GM12878 (cell line): ENCODE results near the gene CCNL1. TPM values are rescaled to one million over a fixed set of nuclear protein-coding genes. Genes with fewer than 3 reads are reported as not detected.

ENCODE experiments used
- ATAC-seq: fragments of 200-7000 bp; cut with Tn5 transposase; 3 replicates; pipeline ENCODE4 v1.9.1; 2020; ENCODE audit warnings: mild to moderate bottlenecking, moderate library complexity
- BruUV-seq: library from RNA; stranded (reverse); fragments of 400-500 nt; replicated peaks from 2 replicates; lab custom pipeline; 2021; lab: Mats Ljungman, UMichigan
- CTCF ChIA-PET: fragments of 300-600 bp; sonication (Branson Sonifier 250); formaldehyde crosslinking; extraction: SDS; loops from one replicate; lab custom pipeline; 2021; ENCODE audit warnings: inconsistent platforms; lab: Yijun Ruan, JAX
- POLR2A ChIA-PET: fragments of 350-600 bp; formaldehyde crosslinking; extraction: SDS; loops from one replicate; lab custom pipeline; 2021; ENCODE audit warnings: inconsistent platforms; lab: Charles Lee
- RAD21 ChIA-PET: fragments of 300-600 bp; sonication (Branson Sonifier 250); formaldehyde crosslinking; loops from one replicate; lab custom pipeline; 2023; ENCODE audit warnings: antibody characterized with exemption; ENCODE audit not compliant: unreplicated experiment; lab: Charles Lee
- SMC1A ChIA-PET: fragments of 300-600 bp; sonication (Branson Sonifier 250); formaldehyde crosslinking; loops from one replicate; lab custom pipeline; 2023; ENCODE audit not compliant: unreplicated experiment, uncharacterized antibody; lab: Charles Lee
- DNase-seq: peaks from one replicate; pipeline ENCODE4 v3.0.0-alpha.2; 2011; ENCODE audit warnings: low read depth, low spot score
- FAIRE-seq: peaks from 3 replicates; lab custom pipeline; 2011; peaks lifted over from hg19 to GRCh38; lab: Jason Lieb, UNC
- H2AFZ ChIP-seq: 2 replicates; pipeline ENCODE4 v1.6.0; 2011; ENCODE audit warnings: low read depth, low read length, control low read depth; ENCODE audit not compliant: control insufficient read depth
- H3K27ac ChIP-seq: 2 replicates; pipeline ENCODE4 v1.5.1; 2011; ENCODE audit warnings: control low read depth; ENCODE audit not compliant: control insufficient read depth, insufficient read depth
- H3K27me3 ChIP-seq, 2 experiments: replicated peaks in 1 of 2; 2 replicates each; pipeline versions ENCODE4 v1.6.0 to v1.6.1; 2011; ENCODE audit warnings: low read length in 1 of 2; ENCODE audit not compliant: control insufficient read depth in 2 of 2, insufficient read depth in 2 of 2
- H3K36me3 ChIP-seq, 2 experiments: 2 replicates each; pipeline ENCODE4 v1.5.1; 2011; ENCODE audit warnings: low read length in 1 of 2; ENCODE audit not compliant: control insufficient read depth in 2 of 2, insufficient read depth in 2 of 2
- H3K4me1 ChIP-seq: 2 replicates; pipeline ENCODE4 v1.6.1; 2011; ENCODE audit warnings: mild to moderate bottlenecking, low read length, moderate library complexity, mixed read lengths; ENCODE audit not compliant: control insufficient read depth, insufficient read depth
- H3K4me2 ChIP-seq: 2 replicates; pipeline ENCODE4 v1.6.0; 2011; ENCODE audit warnings: control low read depth; ENCODE audit not compliant: control insufficient read depth, insufficient read depth
- H3K4me3 ChIP-seq: fragments of 200-600 bp; sonication (generic); 2 replicates; pipeline ENCODE4 v1.5.1; 2016
- H3K79me2 ChIP-seq: 2 replicates; pipeline ENCODE4 v1.6.0; 2011; ENCODE audit warnings: low read length; ENCODE audit not compliant: control insufficient read depth, insufficient read depth
- H3K9ac ChIP-seq: 2 replicates; pipeline ENCODE4 v1.8.0; 2011; ENCODE audit warnings: low read length, control low read depth, mixed read lengths; ENCODE audit not compliant: control insufficient read depth, insufficient read depth
- H3K9me3 ChIP-seq: replicated peaks from 3 replicates; pipeline ENCODE4 v1.5.1; 2011; ENCODE audit warnings: mild to moderate bottlenecking, low read length; ENCODE audit not compliant: control insufficient read depth, insufficient read depth
- H4K20me1 ChIP-seq: 2 replicates; pipeline ENCODE4 v1.6.0; 2011; ENCODE audit not compliant: control insufficient read depth, insufficient read depth
- ASH2L ChIP-seq: fragments of 300-600, 200-600 bp; sonication (generic); IDR thresholded peaks from 2 replicates; pipeline ENCODE4 v1.6.1; 2017; ENCODE audit warnings: low read depth, mild to moderate bottlenecking, borderline replicate concordance
- ATF7 ChIP-seq: fragments of 450-650 bp; IDR thresholded peaks from 2 replicates; pipeline ENCODE4 v1.6.1; 2016; ENCODE audit warnings: low read depth, mild to moderate bottlenecking
- E2F4 ChIP-seq: IDR thresholded peaks from 2 replicates; pipeline ENCODE4 v1.6.1; 2012; ENCODE audit warnings: low read depth, low read length, improper control_type of control experiment
- FOS ChIP-seq: IDR thresholded peaks from 3 replicates; pipeline ENCODE4 v1.6.1; 2011; ENCODE audit warnings: borderline replicate concordance; ENCODE audit not compliant: insufficient read length; ENCODE audit errors: extremely low read depth
- IKZF1 ChIP-seq: fragments of 450-650 bp; conservative IDR thresholded peaks from 2 replicates; pipeline ENCODE4 v1.6.1; 2017; ENCODE audit warnings: antibody characterized with exemption, mild to moderate bottlenecking
- KAT2A ChIP-seq: conservative IDR thresholded peaks from 2 replicates; pipeline ENCODE4 v1.6.1; 2011; ENCODE audit warnings: low read depth, low read length; ENCODE audit not compliant: control insufficient read depth
- KDM1A ChIP-seq: fragments of 200-600 bp; sonication (generic); IDR thresholded peaks from 2 replicates; pipeline ENCODE4 v1.6.1; 2016; ENCODE audit warnings: borderline replicate concordance
- NFXL1 ChIP-seq: fragments of 450-650 bp; IDR thresholded peaks from 2 replicates; pipeline ENCODE4 v1.6.1; 2017; ENCODE audit warnings: antibody characterized with exemption, mild to moderate bottlenecking, borderline replicate concordance
- NR2C1 ChIP-seq: fragments of 450-650 bp; IDR thresholded peaks from 2 replicates; pipeline ENCODE4 v1.6.1; 2017; ENCODE audit warnings: antibody characterized with exemption, mild to moderate bottlenecking, moderate library complexity
- PML ChIP-seq: IDR thresholded peaks from 2 replicates; pipeline ENCODE4 v1.6.1; 2012; ENCODE audit warnings: low read length, inconsistent platforms
- RELB ChIP-seq: fragments of 450-650 bp; IDR thresholded peaks from 2 replicates; pipeline ENCODE4 v1.6.1; 2017; ENCODE audit warnings: low read depth, mild to moderate bottlenecking, moderate library complexity
- SP1 ChIP-seq: IDR thresholded peaks from one replicate; pipeline ENCODE4 v1.6.1; 2011; ENCODE audit warnings: low read depth, low read length
- SREBF1 ChIP-seq: IDR thresholded peaks from 2 replicates; pipeline ENCODE4 v1.6.1; 2012; ENCODE audit warnings: mild to moderate bottlenecking, low read length
- TCF12 ChIP-seq: IDR thresholded peaks from 2 replicates; pipeline ENCODE4 v1.6.1; 2011; ENCODE audit warnings: low read depth, mild to moderate bottlenecking, low read length
- ZZZ3 ChIP-seq: IDR thresholded peaks from 2 replicates; pipeline ENCODE4 v1.6.1; 2011; ENCODE audit warnings: low read depth; ENCODE audit not compliant: control insufficient read depth, insufficient read length
- WGBS: methylation state at CpG from one replicate; pipeline ENCODE4 v1.1.6; 2016; ENCODE audit warnings: low lambda C conversion rate; ENCODE audit not compliant: insufficient replicate concordance, insufficient coverage; ENCODE audit errors: missing lambda C conversion rate; 5-methylcytosine and 5-hydroxymethylcytosine counted together
- in situ Hi-C: fragments of 300-500 bp; cut with MboI; formaldehyde crosslinking; loops from 9 replicates; pipeline ENCODE4 v1.14.3; 2018; ENCODE audit warnings: mixed read lengths
- intact Hi-C: fragments of 100-400 bp; cut with micrococcal nuclease; formaldehyde crosslinking; loops from one replicate; pipeline ENCODE4 v1.14.2; 2022; ENCODE audit not compliant: unreplicated experiment
- polyA plus RNA-seq, 11 experiments: library from polyadenylated mRNA; depleted of rRNA in 4 of 11; unstranded in 6 of 11; stranded (reverse) in 5 of 11; fragments of >200 nt; fragmentation: Nextera tagmentation in 4 of 11; fragmentation: Illumina TruSeq in 1 of 11; extraction: Ambion mirVana in 4 of 11; extraction: Trizol in 1 of 11; gene quantifications; 1 replicate in 1 of 11; 2 replicates in 10 of 11; pipeline versions ENCODE4 v1.2.1 to v1.2.3, GENCODE V29; 2011 to 2016; ENCODE audit warnings: inconsistent platforms in 2 of 11, missing spikeins in 2 of 11, low read depth in 1 of 11
- total RNA-seq, 4 experiments: library from RNA; depleted of rRNA in 3 of 4; stranded (reverse); fragments of >200 nt in 3 of 4; fragmentation: Illumina TruSeq in 1 of 4; extraction: Trizol in 1 of 4; gene quantifications; 2 replicates each; pipeline versions ENCODE4 v1.2.1 to v1.2.3, GENCODE V29; 2013 to 2021

The CCNL1 gene
- total and polyA plus RNA-seq, 10 of the 15 experiments (the other 5 are each of a cell fraction or from before 2014, with no cell fraction given): 22.2 to 174 (median 115) TPM

- no peak overlapping the region for H3K4me3 ChIP-seq
- 75% methylated on average over 3 of the region's 3 CpGs for WGBS
- ChIA-PET POLR2A (interaction anchor here (1.2 to 1.3 kb wide), 2 partner anchors 10 to 17 kb away, joined by 3 read pairs; no protein-coding TSS in a partner anchor), RAD21 (interaction anchor here (13.8 kb wide), 1 partner anchor 32 kb away, joined by 153 read pairs; no protein-coding TSS in a partner anchor), CTCF (interaction anchor here (0.9 to 50.9 kb wide), 3 partner anchors 3 to 134 kb away, joined by 3 to 939 read pairs (median 939); no protein-coding TSS in a partner anchor), SMC1A (interaction anchor here (0.9 to 10.3 kb wide), 7 partner anchors 10 to 31 kb away, joined by 3 to 85 read pairs (median 3); no protein-coding TSS in a partner anchor)
- H3K27me3 ChIP-seq: no peaks in the 10 kb centered on the region
- no peaks in the 10 kb centered on the region for H3K79me2 ChIP-seq
- H2AFZ ChIP-seq: no peak overlapping the region
- no peaks in the 10 kb centered on the region for H3K36me3 ChIP-seq
- no peak overlapping the region for H3K9ac ChIP-seq
- no peak for FAIRE-seq
- no peak for DNase-seq
- intact Hi-C loops (no loop called here), in situ Hi-C loops (no loop called here)
- H3K4me2 ChIP-seq: no peak overlapping the region
- ATAC-seq: no peak
- no peaks in the 10 kb centered on the region for H4K20me1 ChIP-seq
- H3K27ac ChIP-seq: no peak overlapping the region
- no TSS peak for BruUV-seq
- no peaks in the 10 kb centered on the region for H3K4me1 ChIP-seq
- TF ChIP-seq ZZZ3 (no peak), TCF12 (no peak), NR2C1 (no peak), ATF7 (no peak)
- H3K9me3 ChIP-seq: no peaks in the 10 kb centered on the region
These were observed 37.0 kb downstream of the CCNL1 start for GRCh38 chr3:157122832-157123427.

- no peak overlapping the region for H2AFZ ChIP-seq
- no peaks in the 10 kb centered on the region for H3K27me3 ChIP-seq
- no peaks in the 10 kb centered on the region for H3K79me2 ChIP-seq
- H3K4me2 ChIP-seq: no peak overlapping the region
- ATAC-seq (no peak), DNase-seq (no peak), FAIRE-seq (no peak)
- no peak overlapping the region for H3K9ac ChIP-seq
- no peak overlapping the region for H3K4me3 ChIP-seq
- ChIA-PET RAD21 (interaction anchor here (1.0 to 13.8 kb wide), 2 partner anchors 15 to 31 kb away, joined by 4 to 153 read pairs; no protein-coding TSS in a partner anchor), SMC1A (interaction anchor here (0.9 to 10.3 kb wide), 6 partner anchors 9 to 31 kb away, joined by 3 to 85 read pairs (median 4); no protein-coding TSS in a partner anchor), CTCF (interaction anchor here (0.9 to 50.9 kb wide), 3 partner anchors 4 to 135 kb away, joined by 3 to 939 read pairs (median 939); no protein-coding TSS in a partner anchor), POLR2A (interaction anchor here (0.8 to 1.3 kb wide), 3 partner anchors 16 to 33 kb away, joined by 3 read pairs; no protein-coding TSS in a partner anchor)
- no peak overlapping the region for H3K27ac ChIP-seq
- H4K20me1 ChIP-seq: no peaks in the 10 kb centered on the region
- H3K9me3 ChIP-seq: no peaks in the 10 kb centered on the region
- 77% methylated on average over 2 of the region's 2 CpGs for WGBS
- in situ Hi-C loops (no loop called here), intact Hi-C loops (no loop called here)
- BruUV-seq: no TSS peak
- H3K36me3 ChIP-seq: no peaks in the 10 kb centered on the region
- no peaks in the 10 kb centered on the region for H3K4me1 ChIP-seq
- no peak for TF ChIP-seq FOS
- no peak for TF ChIP-seq ASH2L
- TF ChIP-seq KDM1A: no peak
- no peak for TF ChIP-seq PML
- no peak for TF ChIP-seq NFXL1
- TF ChIP-seq SP1: no peak
- no peak for TF ChIP-seq KAT2A
- no peak for TF ChIP-seq E2F4
- no peak for TF ChIP-seq SREBF1
- TF ChIP-seq RELB: no peak
- TF ChIP-seq IKZF1: no peak
These were observed 37.8 kb downstream of the CCNL1 start for GRCh38 chr3:157122116-157122515.
